ENCODE measurements around the gene MCTP1.
"Not testable (repeated sequence)": the region's sequence is repeated elsewhere in the genome, so short reads cannot be mapped to it uniquely, and the experiment has no call there.

The MCTP1 gene

DNA sequence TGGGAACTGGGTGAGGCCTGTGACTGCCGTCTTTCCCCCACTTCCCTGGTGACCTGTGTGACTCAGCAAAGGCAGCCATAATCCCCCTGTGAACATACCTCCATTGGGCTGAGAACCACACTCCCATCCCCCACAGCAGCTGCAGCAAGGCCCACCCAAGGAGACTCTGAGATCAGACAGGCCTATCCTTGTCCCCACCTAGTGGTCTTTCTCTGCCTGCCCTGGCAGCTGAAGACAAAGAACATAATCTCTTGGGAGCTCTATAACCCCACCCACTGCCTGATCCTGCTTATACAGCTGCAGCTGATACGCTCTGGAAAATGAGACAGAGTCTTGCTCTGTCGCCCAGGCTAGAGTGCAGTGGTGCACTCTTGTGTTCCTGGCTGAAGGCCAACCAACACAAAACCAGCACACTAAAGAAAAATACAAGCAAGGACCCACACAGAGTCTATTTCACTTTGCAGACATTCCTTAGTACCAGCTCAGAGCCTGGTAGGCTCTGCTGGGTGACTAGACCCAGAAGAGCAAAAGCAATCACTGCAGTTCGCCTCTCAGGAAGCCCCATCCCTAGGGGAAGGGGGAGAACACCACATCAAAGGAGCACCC lies 106.7 kb downstream of the MCTP1 start:
- no peak for DNase-seq

- no peak for DNase-seq
Measured at GRCh38 chr5:95177456-95177855, 107.4 kb downstream of the MCTP1 start.

DNA sequence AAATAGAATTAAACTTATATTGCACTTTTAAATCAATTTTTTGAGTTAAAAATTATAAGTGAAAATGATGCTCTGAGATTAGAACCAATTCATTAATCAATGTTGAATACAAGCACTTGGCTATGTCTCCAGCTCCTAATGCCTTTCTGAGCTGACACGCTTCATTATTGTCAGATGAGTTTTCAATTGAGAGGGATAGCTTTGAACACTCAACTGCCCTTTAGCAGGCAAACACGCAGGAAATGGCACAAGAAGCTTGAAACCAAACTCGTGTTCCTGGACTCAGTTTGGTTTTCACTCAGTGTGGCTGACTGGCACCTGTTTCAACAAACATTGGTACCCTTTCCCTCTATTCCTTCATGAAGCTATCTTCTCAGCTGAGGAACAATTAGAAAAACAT lies 109.8 kb downstream of the MCTP1 start:
- no peak for DNase-seq

DNA sequence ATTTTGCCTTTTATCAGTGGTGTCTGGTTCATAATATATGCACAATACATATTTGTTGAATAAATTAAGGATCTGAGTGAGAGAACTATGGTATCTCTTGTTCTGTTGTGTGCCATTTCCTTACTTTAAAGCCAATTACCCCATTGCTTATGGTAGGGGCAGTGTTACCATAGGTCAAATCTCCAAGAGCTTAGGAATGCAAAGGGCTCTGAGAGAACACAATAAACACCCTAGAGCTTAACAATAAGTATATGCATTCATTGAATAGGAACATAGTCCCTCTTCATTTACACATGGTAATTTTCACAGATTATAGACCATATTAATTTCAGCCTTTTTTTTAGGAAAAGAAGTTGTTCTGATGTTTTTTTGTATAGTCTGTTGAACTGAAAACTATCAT lies 112.2 kb downstream of the MCTP1 start:
- no peak for DNase-seq

DNA sequence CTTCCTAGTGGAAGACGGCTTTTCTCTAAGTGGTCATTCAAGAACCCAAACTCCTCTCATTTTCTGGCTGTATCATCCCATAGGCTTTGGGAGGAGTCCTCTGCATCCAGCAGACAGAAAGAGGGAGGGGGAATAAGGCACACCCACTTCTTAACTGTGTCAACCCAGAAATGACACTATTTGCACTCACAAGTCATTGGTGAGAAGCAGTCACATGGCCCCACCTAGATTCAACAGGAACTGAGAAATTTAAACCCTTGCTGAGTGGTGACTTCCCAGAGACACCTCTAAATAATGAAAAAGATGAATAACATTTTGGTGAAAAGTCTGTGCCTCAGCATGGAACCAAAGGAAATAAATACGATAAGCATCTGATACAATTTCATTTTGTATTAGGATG lies 120.0 kb downstream of the MCTP1 start:
- no peak for DNase-seq

DNA sequence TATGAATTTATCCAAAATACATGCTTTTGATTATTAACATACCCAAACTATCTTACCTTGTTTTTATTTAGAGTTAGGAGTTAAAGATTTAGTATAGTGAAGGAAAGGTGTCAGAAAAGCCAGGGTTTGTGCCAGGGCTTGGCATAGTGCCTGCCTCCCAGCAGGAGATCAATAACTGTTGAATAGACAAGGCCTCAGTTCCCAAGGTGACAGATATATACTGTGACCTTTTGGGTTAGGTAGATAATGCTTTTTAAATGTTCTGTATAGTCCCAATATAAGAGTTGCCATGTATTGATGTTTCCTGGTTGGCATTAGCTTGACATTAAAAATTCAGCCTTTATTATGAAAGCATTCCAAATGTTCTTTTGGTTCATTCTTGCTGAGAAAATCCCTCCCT lies 121.8 kb downstream of the MCTP1 start:
- no peak for DNase-seq

- no peak for DNase-seq
Measured at GRCh38 chr5:95162231-95162992, 122.5 kb downstream of the MCTP1 start.

- DNase-seq = no peak
Measured at GRCh38 chr5:95159603-95160002, 125.3 kb downstream of the MCTP1 start.

DNA sequence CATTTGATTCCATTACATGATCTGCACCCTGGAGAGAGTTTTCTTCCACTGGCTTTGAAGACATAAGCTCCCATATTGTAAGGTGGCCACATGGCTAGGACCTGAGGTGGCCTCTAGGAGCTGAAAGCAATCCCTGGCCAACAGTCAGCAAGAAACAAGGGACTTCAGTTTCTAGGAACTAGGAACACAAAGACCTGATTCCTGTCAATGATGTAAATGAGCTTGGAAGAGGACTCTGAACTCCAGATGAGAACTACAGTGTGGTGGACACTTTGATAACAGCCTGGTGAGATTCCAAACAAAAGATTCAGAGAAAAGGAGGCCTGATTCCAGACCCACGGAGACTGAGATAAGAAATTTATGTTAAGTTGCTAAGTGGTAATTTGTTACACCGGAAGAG lies 129.0 kb downstream of the MCTP1 start:
- no peak for DNase-seq

DNA sequence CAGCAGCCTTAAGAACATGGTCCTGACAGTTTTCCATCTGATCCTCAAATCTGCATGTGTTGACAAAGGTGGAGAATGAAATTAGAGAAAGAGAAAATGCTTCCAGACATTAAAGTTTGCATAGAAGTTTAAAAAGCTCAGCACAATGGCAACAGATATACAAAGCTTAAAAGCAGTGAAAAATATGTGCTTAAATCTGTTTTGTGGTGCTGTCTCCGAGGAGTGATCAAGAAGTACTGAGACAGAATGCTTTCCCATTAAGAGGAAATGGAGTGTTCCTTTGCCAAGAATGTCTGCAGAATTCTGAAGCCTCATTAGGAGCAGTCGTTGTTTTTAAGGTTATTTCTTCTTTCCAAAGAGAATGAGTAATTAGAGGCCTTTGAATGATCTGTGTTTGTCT lies 131.4 kb downstream of the MCTP1 start:
- no peak for DNase-seq

- no peak for DNase-seq
Measured at GRCh38 chr5:95152535-95152934, 132.4 kb downstream of the MCTP1 start.

DNA sequence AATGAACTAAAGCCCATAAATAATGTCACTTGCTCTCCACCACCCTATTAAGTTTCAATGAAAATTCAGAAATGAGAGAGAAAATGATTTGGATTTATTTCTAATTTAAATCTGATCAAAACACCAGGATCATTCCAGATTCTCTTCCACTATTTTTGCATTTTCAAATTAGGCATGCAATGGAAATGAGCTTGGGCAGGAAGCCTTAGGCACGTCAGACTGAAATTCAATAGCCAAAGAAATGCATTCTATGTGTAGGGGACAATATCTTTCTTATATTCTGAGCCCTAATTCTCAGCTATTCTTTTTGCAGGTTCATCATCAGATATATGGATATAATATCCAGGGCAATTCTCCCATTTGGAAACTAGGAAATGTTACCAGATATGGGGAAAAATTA lies 132.8 kb downstream of the MCTP1 start:
- DNase-seq = no peak

GRCh38 chr5:95151694-95152093 lies 133.2 kb downstream of the MCTP1 start:
- no peak for DNase-seq

GRCh38 chr5:95149387-95149786 lies 135.5 kb downstream of the MCTP1 start:
- no peak for DNase-seq

GRCh38 chr5:95148453-95148852 lies 136.4 kb downstream of the MCTP1 start:
- no peak for DNase-seq

GRCh38 chr5:95143858-95144257 lies 141.0 kb downstream of the MCTP1 start:
- DNase-seq = not testable (repeated sequence)

GRCh38 chr5:95142145-95142544 lies 142.7 kb downstream of the MCTP1 start:
- DNase-seq = no peak

- DNase-seq = no peak
Measured at GRCh38 chr5:95141141-95141540, 143.8 kb downstream of the MCTP1 start.

DNA sequence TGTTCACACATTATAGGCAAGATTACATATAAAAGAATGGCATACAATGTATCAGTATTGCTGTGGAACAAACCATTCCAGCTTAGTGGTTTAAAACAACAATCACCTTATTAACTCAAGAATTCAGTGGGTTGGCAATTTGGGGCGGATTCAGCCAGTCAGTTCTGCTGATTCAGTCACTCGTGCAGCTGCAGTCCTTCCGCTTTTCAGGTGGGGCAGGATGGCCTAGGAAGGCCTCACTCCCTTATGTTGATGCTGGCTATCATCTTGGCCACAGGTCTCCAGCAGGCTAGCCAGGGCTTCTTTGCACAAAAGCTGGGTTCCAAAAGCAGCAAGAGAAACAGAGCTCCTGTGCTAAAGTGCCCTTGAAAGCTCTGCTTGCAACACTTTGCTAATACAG lies 150.6 kb downstream of the MCTP1 start:
- DNase-seq = no peak

GRCh38 chr5:95132096-95132495 lies 152.8 kb downstream of the MCTP1 start:
- no peak for DNase-seq

DNA sequence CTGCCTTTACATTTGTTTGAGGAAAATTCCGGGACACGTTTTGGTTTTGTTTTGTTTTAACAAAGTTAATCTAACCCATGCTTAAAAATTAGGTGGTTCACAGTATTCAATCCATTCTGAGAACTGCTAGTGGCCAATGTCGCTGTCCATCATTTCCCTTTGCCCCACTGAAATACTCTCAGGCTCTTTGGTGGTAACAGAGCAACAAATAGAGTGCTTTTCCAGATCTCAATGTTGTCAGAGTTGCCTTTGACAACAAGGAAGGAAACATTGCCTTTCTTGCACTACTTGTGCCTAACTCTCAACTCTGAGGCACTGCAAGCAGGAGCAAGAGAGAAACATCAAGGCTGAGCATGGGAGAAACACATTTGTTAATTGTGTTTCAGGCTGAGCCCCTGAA lies 154.0 kb downstream of the MCTP1 start:
- DNase-seq = no peak

DNA sequence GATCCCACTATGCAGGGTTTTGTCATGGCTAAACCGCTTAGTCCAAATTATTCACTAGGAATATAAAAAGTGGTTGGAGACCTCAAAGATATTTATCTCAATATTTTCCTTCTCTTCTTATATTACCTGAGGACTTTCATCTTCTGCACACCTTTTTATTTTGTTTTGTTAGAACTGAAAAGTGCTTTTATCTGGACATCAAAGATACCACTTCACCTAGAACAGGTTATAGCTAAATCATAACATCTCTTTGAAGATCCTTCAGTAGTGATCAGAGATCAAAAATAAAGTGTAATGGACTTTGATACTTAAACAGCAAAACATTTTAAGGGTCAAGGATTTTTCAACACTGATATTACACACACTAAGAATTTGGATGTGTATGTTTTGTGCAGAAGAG lies 160.2 kb downstream of the MCTP1 start:
- no peak for DNase-seq

DNA sequence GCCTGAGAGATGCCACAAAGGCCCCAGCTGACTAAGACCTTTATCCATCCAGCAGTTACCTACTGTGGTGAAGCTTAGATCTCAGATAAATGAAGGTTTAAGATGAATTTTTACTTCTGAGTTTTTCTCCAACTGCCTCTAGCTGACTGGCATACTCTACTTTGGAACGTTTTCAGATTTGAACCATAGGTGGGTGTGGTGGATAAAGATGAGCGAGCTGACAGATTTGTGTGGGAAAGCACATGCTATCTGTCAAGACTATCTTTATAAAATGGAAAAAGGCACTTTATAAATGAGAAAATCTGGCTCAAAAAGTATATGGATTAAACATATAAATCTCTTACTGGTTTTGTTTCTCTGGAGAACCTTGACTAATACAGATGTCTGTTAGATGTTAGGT lies 160.8 kb downstream of the MCTP1 start:
- DNase-seq = no peak

GRCh38 chr5:95114902-95115301 lies 170.0 kb downstream of the MCTP1 start:
- DNase-seq = no peak

GRCh38 chr5:95114305-95114704 lies 170.6 kb downstream of the MCTP1 start:
- no peak for DNase-seq
